Thyroid gland (tissue), 4 donors: ENCODE measurements around the gene ETV6. TPM values are rescaled to one million over a fixed set of nuclear protein-coding genes. Genes with fewer than 3 reads are reported as not detected.

Experiments
- DNase-seq, 2 donors: peaks; one replicate each; pipeline ENCODE4 v3.0.0-alpha.2; 2019
- H3K27ac ChIP-seq, 3 donors: fragments of 200-600 bp; sonication (generic); 1 replicate in 2 of 3; 2 replicates in 1 of 3; pipeline ENCODE4 v1.5.1; 2016 to 2019; ENCODE audit warnings: mild to moderate bottlenecking in 1 of 3, moderate library complexity in 1 of 3
- H3K27me3 ChIP-seq: fragments of 200-600 bp; sonication (generic); one replicate; pipeline ENCODE4 v1.5.1; 2019
- H3K36me3 ChIP-seq, 2 donors: fragments of 200-600 bp; sonication (generic); one replicate each; pipeline ENCODE4 v1.5.1; 2016 to 2019
- H3K4me1 ChIP-seq, 2 donors: fragments of 200-600 bp; sonication (generic); one replicate each; pipeline ENCODE4 v1.5.1; 2017 to 2019
- H3K4me3 ChIP-seq, 3 donors: fragments of 200-600 bp; sonication (generic); replicated peaks in 1 of 3; 1 replicate in 2 of 3; 2 replicates in 1 of 3; pipeline ENCODE4 v1.5.1; 2016; ENCODE audit warnings: mild to moderate bottlenecking in 1 of 3
- H3K9me3 ChIP-seq: fragments of 200-600 bp; sonication (generic); one replicate; pipeline ENCODE4 v1.5.1; 2017
- POLR2A ChIP-seq, 2 donors: fragments of 450-650 bp; IDR thresholded peaks; one replicate each; pipeline ENCODE4 v1.6.1; 2017; ENCODE audit warnings: antibody characterized with exemption in 2 of 2, mild to moderate bottlenecking in 2 of 2, moderate library complexity in 1 of 2
- WGBS, 2 donors: methylation state at CpG; one replicate each; pipeline ENCODE4 v1.1.5; 2017; 5-methylcytosine and 5-hydroxymethylcytosine counted together
- intact Hi-C: fragments of 100-400 bp; cut with DNase I; formaldehyde crosslinking; loops from one replicate; pipeline ENCODE4 v1.15.1; 2023
- total RNA-seq, 4 donors: library from RNA; depleted of rRNA; stranded (reverse); fragments of >200 nt; gene quantifications; one replicate each; pipeline ENCODE4 v1.2.3, GENCODE V29; 2016
- TF ChIP-seq, protein P1 (sequence below), 6 experiments: fragments of 200-600 bp in 3 of 6; fragments of 450-650 bp in 3 of 6; sonication (generic) in 3 of 6; IDR thresholded peaks; one replicate each; pipeline ENCODE4 v1.5.1; 2016 to 2019; ENCODE audit warnings: antibody characterized with exemption in 6 of 6, mild to moderate bottlenecking in 2 of 6, inconsistent platforms in 1 of 6, moderate library complexity in 1 of 6

ETV6 gene
- total RNA-seq, 4 donors from 2014 or later: 16.6 to 35.6 (median 17.2) TPM

DNA sequence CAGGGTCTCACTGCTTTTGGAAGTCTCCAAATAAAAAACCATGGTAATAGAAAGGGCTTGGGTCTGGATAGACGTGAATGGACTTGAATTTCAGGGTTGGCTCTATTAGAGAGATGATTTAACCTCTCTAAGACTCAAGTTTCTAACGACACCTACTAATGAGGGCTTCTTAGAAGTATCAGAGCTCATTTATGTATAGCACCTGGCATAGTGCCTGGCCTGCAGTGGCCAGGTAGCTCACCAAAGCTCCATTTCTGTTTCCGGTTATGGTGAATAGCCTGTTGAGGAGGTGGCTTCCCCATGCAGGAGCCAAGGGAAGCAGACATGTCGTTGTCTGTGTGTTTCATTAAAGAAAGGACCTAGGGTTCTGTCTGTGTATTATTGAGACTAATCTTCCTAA is 108.6 kb downstream of the ETV6 start:
- DNase-seq: no peak
- Histone ChIP-seq H3K4me3 (no peak overlapping the region), H3K27ac (peak overlapping the region in 2 of 3 donors; percentile 14 to 36), H3K36me3 (peaks cover 0 to 9% of the 10 kb centered on the region in 2 donors), H3K4me1 (peaks cover 0 to 21% of the 10 kb centered on the region in 2 donors), H3K9me3 (no peaks in the 10 kb centered on the region), H3K27me3 (no peaks in the 10 kb centered on the region)
- TF ChIP-seq, protein P1, sequence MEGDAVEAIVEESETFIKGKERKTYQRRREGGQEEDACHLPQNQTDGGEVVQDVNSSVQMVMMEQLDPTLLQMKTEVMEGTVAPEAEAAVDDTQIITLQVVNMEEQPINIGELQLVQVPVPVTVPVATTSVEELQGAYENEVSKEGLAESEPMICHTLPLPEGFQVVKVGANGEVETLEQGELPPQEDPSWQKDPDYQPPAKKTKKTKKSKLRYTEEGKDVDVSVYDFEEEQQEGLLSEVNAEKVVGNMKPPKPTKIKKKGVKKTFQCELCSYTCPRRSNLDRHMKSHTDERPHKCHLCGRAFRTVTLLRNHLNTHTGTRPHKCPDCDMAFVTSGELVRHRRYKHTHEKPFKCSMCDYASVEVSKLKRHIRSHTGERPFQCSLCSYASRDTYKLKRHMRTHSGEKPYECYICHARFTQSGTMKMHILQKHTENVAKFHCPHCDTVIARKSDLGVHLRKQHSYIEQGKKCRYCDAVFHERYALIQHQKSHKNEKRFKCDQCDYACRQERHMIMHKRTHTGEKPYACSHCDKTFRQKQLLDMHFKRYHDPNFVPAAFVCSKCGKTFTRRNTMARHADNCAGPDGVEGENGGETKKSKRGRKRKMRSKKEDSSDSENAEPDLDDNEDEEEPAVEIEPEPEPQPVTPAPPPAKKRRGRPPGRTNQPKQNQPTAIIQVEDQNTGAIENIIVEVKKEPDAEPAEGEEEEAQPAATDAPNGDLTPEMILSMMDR (IDR thresholded peaks at IDR 0.05): no peak
- TF ChIP-seq POLR2A (IDR thresholded peaks at IDR 0.05): no peak
- intact Hi-C loops: no loop called here
- WGBS, 2 donors: 79 to 83% methylated on average over 4 of the region's 4 CpGs

DNA sequence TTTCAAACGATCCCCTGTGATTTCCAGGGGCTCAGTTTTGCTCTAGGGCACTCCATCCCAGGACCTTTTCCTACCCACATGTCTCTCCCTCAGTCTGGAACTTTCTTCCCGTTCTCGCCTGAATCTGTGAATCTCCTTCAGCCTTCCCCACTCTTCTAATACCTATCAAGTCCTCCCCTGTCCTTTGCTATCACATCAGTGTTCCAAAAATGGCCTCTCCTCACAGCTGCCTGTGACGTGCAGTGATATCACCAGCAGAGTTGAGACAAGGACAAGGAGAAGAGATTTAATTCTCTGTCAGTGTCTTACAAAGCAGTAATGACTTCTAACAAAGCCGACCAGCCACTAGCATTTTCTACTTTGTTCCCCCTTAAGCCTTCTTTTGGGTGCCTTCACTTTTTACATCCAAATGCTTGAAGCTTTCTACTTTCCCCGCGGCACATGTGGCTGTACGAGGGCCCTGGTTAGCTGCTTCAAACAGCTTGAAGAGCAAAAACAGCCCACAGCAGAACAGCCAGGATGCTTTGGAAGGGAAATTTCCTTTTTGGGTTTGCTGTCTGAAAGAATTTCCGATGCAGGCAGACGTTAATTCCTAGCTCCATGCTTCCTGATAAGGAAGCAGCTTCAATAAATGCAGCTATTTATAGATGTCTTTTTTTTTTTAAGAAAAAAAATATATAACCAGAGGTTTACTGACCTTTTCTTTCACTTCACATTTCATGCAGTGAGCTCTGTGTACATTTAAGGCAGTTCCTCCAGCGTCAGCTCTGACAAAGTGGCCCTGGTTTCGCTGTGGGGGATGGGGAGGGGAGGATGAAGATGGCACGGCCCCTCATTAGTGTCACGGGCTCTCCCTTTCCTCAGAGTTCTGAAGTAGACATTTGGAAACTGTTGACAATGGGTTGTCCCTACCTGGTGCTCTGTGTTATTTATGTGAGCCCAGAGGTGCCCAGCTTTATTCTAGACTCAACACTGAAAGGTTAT is 109.3 kb downstream of the ETV6 start:
- Histone ChIP-seq H3K27me3 (no peaks in the 10 kb centered on the region), H3K27ac (peak overlapping the region in 2 of 3 donors; percentile 36 to 37), H3K9me3 (no peaks in the 10 kb centered on the region), H3K4me1 (peaks cover 0 to 24% of the 10 kb centered on the region in 2 donors), H3K4me3 (no peak overlapping the region), H3K36me3 (peaks cover 0 to 3% of the 10 kb centered on the region in 2 donors)
- 66 to 69% methylated on average over 14 of the region's 14 CpGs for WGBS, 2 donors
- intact Hi-C loops: no loop called here
- no peak for TF ChIP-seq POLR2A (IDR thresholded peaks at IDR 0.05)
- TF ChIP-seq, protein P1 (IDR thresholded peaks at IDR 0.05): no peak
- no peak for DNase-seq

DNA sequence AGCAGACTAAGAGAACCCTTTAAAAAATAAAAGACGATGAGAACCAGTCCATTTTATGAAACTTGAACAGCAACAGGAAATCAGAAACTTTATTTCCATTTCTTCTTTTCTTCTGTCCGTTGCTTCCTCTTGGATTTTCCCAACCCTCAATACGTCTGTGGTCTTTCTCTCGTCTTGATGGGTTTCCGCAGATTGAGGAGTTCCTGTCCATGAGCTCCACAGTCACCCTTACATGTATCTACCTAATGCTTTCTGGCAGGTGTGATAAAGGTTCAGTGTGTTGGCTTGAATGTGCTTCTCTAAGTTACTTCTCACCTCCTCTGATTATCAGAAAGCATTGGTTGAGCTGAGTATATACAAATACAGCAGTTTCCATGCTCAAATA is 110.0 kb downstream of the ETV6 start:
- Histone ChIP-seq H3K27ac (peak overlapping the region in 1 of 3 donors; percentile 37), H3K4me1 (peaks cover 0 to 31% of the 10 kb centered on the region in 2 donors), H3K9me3 (no peaks in the 10 kb centered on the region), H3K4me3 (no peak overlapping the region), H3K27me3 (no peaks in the 10 kb centered on the region), H3K36me3 (no peaks in the 10 kb centered on the region)
- no peak for TF ChIP-seq POLR2A (IDR thresholded peaks at IDR 0.05)
- TF ChIP-seq, protein P1 (IDR thresholded peaks at IDR 0.05): no peak
- 85 to 94% methylated on average over 5 of the region's 5 CpGs for WGBS, 2 donors
- intact Hi-C loops: no loop called here
- DNase-seq: no peak

DNA sequence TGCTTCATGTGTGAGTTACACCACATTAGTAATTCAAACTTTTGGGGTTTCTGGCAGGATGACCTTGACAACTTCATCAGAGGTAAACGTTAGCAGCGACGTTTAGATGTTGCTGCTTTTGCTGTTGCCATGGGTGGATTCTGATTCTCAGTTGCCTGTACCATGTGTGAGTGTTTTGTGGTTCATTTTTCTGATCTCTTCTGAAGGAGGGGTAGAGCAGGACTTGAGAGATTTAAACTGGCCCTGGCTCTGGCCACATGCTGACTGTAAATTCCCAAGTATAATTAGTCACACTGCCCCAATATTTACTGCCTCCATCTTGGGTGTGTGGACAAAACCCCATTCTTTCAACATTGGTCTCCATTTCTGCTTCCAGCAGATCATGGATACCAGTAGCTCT is 110.4 kb downstream of the ETV6 start:
- Histone ChIP-seq H3K4me1 (peaks cover 0 to 32% of the 10 kb centered on the region in 2 donors), H3K27ac (no peak overlapping the region), H3K4me3 (no peak overlapping the region), H3K9me3 (no peaks in the 10 kb centered on the region), H3K36me3 (no peaks in the 10 kb centered on the region), H3K27me3 (no peaks in the 10 kb centered on the region)
- 92 to 95% methylated on average over 3 of the region's 3 CpGs for WGBS, 2 donors
- DNase-seq: no peak
- TF ChIP-seq, protein P1 (IDR thresholded peaks at IDR 0.05): no peak
- no peak for TF ChIP-seq POLR2A (IDR thresholded peaks at IDR 0.05)
- intact Hi-C loops: no loop called here
